ENCODE results near the gene CHP1.
A peak's percentile ranks its signal among the peaks of the same experiment; 100 is the strongest.
"Not testable (repeated sequence)": the region's sequence is repeated elsewhere in the genome, so short reads cannot be mapped to it uniquely, and the experiment has no call there.

Gene CHP1

GRCh38 chr15:41276831-41277230 is 45.8 kb downstream of the CHP1 start:
- no peak for TF ChIP-seq CTCF (IDR thresholded peaks at IDR 0.05)
- Histone ChIP-seq H3K27ac (no peak overlapping the region), H3K4me3 (no peak overlapping the region)
- no peak for DNase-seq (ENCODE audit: low spot score)

GRCh38 chr15:41278319-41278718 is 47.3 kb downstream of the CHP1 start:
- no peak overlapping the region for H3K27ac ChIP-seq
- H3K4me3 ChIP-seq: no peak overlapping the region
- TF ChIP-seq CTCF (IDR thresholded peaks at IDR 0.05): no peak
- DNase-seq (ENCODE audit: low spot score): no peak

- no peak for DNase-seq (ENCODE audit: low spot score)
- H3K27ac ChIP-seq: no peak overlapping the region
- no peak overlapping the region for H3K4me3 ChIP-seq
- TF ChIP-seq CTCF (IDR thresholded peaks at IDR 0.05): no peak
Observed at GRCh38 chr15:41279535-41280283, 48.6 kb downstream of the CHP1 start.

- no peak for TF ChIP-seq CTCF (IDR thresholded peaks at IDR 0.05)
Observed at GRCh38 chr15:41281236-41281635, 50.2 kb downstream of the CHP1 start.

GRCh38 chr15:41282436-41282835 is 51.4 kb downstream of the CHP1 start:
- not testable (repeated sequence) for H3K27ac ChIP-seq; H3K4me3 ChIP-seq; DNase-seq (ENCODE audit: low spot score)

More at GRCh38 chr15:41281236-41281635, 50.2 kb downstream of the CHP1 start:
- Histone ChIP-seq H3K4me3 (no peak overlapping the region), H3K27ac (no peak overlapping the region)
- DNase-seq (ENCODE audit: low spot score): no peak

GRCh38 chr15:41282980-41283652 is 52.0 kb downstream of the CHP1 start:
- peak overlapping the region; percentile 92 to 96 for H3K27ac ChIP-seq
- DNase-seq (ENCODE audit: low spot score): not testable (repeated sequence)
- H3K4me3 ChIP-seq: peak overlapping the region; percentile 100

DNA sequence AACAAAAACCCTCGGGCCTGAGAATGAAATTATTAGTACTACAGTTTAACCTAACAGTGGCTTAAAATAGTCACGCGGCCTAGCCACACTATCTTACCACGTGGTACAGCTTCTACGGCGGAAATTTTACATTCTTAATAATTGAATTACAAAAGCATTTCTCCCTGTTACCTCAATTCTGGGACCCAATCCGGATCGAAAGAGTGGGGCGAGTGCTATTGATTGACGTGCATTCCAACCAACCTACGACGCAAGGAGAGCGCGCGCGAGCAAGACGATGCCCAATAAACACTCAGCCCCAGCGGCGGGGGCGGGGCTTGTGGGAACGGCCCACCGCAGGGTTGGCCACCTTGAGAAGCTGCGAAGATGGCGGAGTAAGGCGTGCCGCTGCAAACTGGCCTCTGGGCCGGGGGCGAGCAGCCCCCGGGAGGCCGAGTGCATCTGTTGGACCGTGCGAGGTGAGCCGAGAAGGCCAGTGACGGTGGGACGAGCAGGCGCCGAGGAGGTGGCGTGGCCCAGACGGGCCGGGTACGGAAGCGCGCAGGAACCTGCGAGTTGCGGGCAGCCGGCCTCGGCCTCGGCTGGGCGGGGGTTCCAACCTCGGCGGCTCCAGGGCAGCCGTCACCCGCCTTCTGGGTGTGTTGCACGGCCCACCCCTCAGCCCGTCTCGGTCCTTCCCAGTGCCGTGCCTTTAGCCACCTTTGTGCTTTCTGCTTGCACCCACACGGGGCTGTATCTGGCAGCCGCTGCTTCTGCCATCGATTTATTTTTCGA is 52.8 kb downstream of the CHP1 start:
- peak overlapping the region; percentile 100 for H3K4me3 ChIP-seq

More for the DNA sequence above, 52.8 kb downstream of the CHP1 start:
- TF ChIP-seq CTCF (IDR thresholded peaks at IDR 0.05): no peak
- peak; percentile 98 for DNase-seq (ENCODE audit: low spot score)
- H3K27ac ChIP-seq: peak overlapping the region; percentile 92 to 96
